GM21576 (cell line): Measurements from ENCODE around the gene CST7.
"Not testable (repeated sequence)": the region's sequence is repeated elsewhere in the genome, so short reads cannot be mapped to it uniquely, and the experiment has no call there.

Experiments
- ATAC-seq: cut with Tn5 transposase; IDR thresholded peaks from one replicate; pipeline ENCODE4 v1.9.1; 2021; ENCODE audit warnings: mild to moderate bottlenecking, moderate library complexity; ENCODE audit not compliant: unreplicated experiment

Gene CST7

GRCh38 chr20:24998631-24999445 lies 49.8 kb downstream of the CST7 start:
- ATAC-seq: no peak

GRCh38 chr20:24999568-24999967 lies 50.5 kb downstream of the CST7 start:
- no peak for ATAC-seq

GRCh38 chr20:25000268-25000801 lies 51.3 kb downstream of the CST7 start:
- ATAC-seq: no peak

GRCh38 chr20:25001323-25001722 lies 52.3 kb downstream of the CST7 start:
- not testable (repeated sequence) for ATAC-seq

- ATAC-seq: no peak
Measured at GRCh38 chr20:25003002-25003401, 53.9 kb downstream of the CST7 start.

- ATAC-seq: no peak
Measured at GRCh38 chr20:25005220-25005619, 56.2 kb downstream of the CST7 start.

GRCh38 chr20:25005661-25006060 lies 56.6 kb downstream of the CST7 start:
- ATAC-seq: no peak

- no peak for ATAC-seq
Measured at GRCh38 chr20:25006431-25007167, 57.5 kb downstream of the CST7 start.

GRCh38 chr20:25007491-25008305 lies 58.6 kb downstream of the CST7 start:
- no peak for ATAC-seq

GRCh38 chr20:25008388-25009217 lies 59.5 kb downstream of the CST7 start:
- no peak for ATAC-seq
